K562 (cell line): ENCODE data around the gene PPP2R3B. TPM values are rescaled to one million over a fixed set of nuclear protein-coding genes. Genes with fewer than 3 reads are reported as not detected.

Experiments used
- ARHGAP35 ChIP-seq: fragments of 450-650 bp; IDR thresholded peaks from 2 replicates; pipeline ENCODE4 v1.6.1; 2018; ENCODE audit not compliant: partially characterized antibody
- ATF1 ChIP-seq, 2 experiments: fragments of 450-650 bp in 1 of 2; IDR thresholded peaks; 2 replicates each; pipeline ENCODE4 v1.6.1; 2016; ENCODE audit warnings: missing compliant biosample characterization in 1 of 2, missing genetic modification characterization in 1 of 2
- ATF3 ChIP-seq, 2 experiments: fragments of 450-650 bp in 1 of 2; sonication (generic) in 1 of 2; formaldehyde crosslinking in 1 of 2; IDR thresholded peaks in 1 of 2; conservative IDR thresholded peaks in 1 of 2; 2 replicates each; pipeline versions ENCODE4 v1.6.1 to v1.8.1; 2016 to 2023; ENCODE audit warnings: mild to moderate bottlenecking in 2 of 2, moderate library complexity in 2 of 2, inconsistent platforms in 1 of 2, missing genetic modification reagents in 1 of 2
- BHLHE40 ChIP-seq: IDR thresholded peaks from 2 replicates; pipeline ENCODE4 v1.6.1; 2011; ENCODE audit warnings: low read length, improper control_type of control experiment
- CREM ChIP-seq: IDR thresholded peaks from 2 replicates; pipeline ENCODE4 v1.6.1; 2014; ENCODE audit warnings: antibody characterized with exemption, low read depth
- DPF2 ChIP-seq: fragments of 450-650 bp; IDR thresholded peaks from 2 replicates; pipeline ENCODE4 v1.6.1; 2016
- FIP1L1 ChIP-seq: fragments of 200-400 bp; formaldehyde crosslinking; IDR thresholded peaks from 2 replicates; pipeline ENCODE4 v1.6.1; 2018; ENCODE audit warnings: mild to moderate bottlenecking, low read depth, low read length; ENCODE audit not compliant: poor library complexity, severe bottlenecking
- FOS ChIP-seq: IDR thresholded peaks from 3 replicates; pipeline ENCODE4 v1.6.1; 2011; ENCODE audit not compliant: insufficient read length; ENCODE audit errors: extremely low read depth
- FOXJ2 ChIP-seq: fragments of 200-800 bp; sonication (Bioruptor generic); IDR thresholded peaks from 2 replicates; pipeline ENCODE4 v1.6.1; 2016; ENCODE audit warnings: missing genetic modification characterization, missing compliant biosample characterization
- HMG20B ChIP-seq: fragments of 250-450 bp; sonication (Bioruptor Pico); IDR thresholded peaks from 2 replicates; pipeline ENCODE4 v1.5.0; 2021; ENCODE audit warnings: mild to moderate bottlenecking
- KDM4B ChIP-seq, 2 experiments: fragments of 450-650 bp in 1 of 2; sonication (generic) in 1 of 2; IDR thresholded peaks; 2 replicates each; pipeline ENCODE4 v1.6.1; 2016 to 2017; ENCODE audit warnings: borderline replicate concordance in 2 of 2, antibody characterized with exemption in 1 of 2, low read depth in 1 of 2, mild to moderate bottlenecking in 1 of 2
- KLF1 ChIP-seq: fragments of 450-650 bp; IDR thresholded peaks from 2 replicates; pipeline ENCODE4 v1.6.1; 2016; ENCODE audit warnings: missing genetic modification characterization, missing compliant biosample characterization
- MXI1 ChIP-seq: IDR thresholded peaks from 2 replicates; pipeline ENCODE4 v1.6.1; 2011; ENCODE audit warnings: low read depth, mild to moderate bottlenecking, improper control_type of control experiment, low read length
- NBN ChIP-seq: fragments of 450-650 bp; IDR thresholded peaks from 2 replicates; pipeline ENCODE4 v1.6.1; 2016; ENCODE audit warnings: low read depth, mild to moderate bottlenecking
- NR4A1 ChIP-seq, 2 experiments: fragments of 250-450 bp in 1 of 2; fragments of 450-650 bp in 1 of 2; sonication (Bioruptor Pico) in 1 of 2; IDR thresholded peaks; 2 replicates each; pipeline versions ENCODE4 v1.4.0 to v1.6.1; 2016 to 2020; ENCODE audit warnings: mild to moderate bottlenecking in 2 of 2, missing compliant biosample characterization in 1 of 2, missing genetic modification characterization in 1 of 2, moderate library complexity in 1 of 2
- U2AF2 ChIP-seq: fragments of 200-400 bp; formaldehyde crosslinking; optimal IDR thresholded peaks from 2 replicates; pipeline ENCODE3; 2017; ENCODE audit warnings: low read depth, mild to moderate bottlenecking, low read length
- ZBTB17 ChIP-seq: fragments of 450-650 bp; formaldehyde crosslinking; IDR thresholded peaks from 2 replicates; pipeline ENCODE4 v1.4.0; 2020; ENCODE audit warnings: mild to moderate bottlenecking
- ZBTB7A ChIP-seq: IDR thresholded peaks from 2 replicates; pipeline ENCODE4 v1.6.1; 2011; ENCODE audit warnings: low read depth, mild to moderate bottlenecking, low read length, moderate library complexity, borderline replicate concordance; ENCODE audit not compliant: control insufficient read depth
- ZNF146 ChIP-seq: IDR thresholded peaks from one replicate; pipeline ENCODE4 v1.6.1; 2018; ENCODE audit warnings: missing compliant biosample characterization; ENCODE audit not compliant: unreplicated experiment
- ZNF212 ChIP-seq: fragments of 450-650 bp; formaldehyde crosslinking; IDR thresholded peaks from 2 replicates; pipeline ENCODE4 v1.4.0; 2020; ENCODE audit warnings: mild to moderate bottlenecking
- ZNF239 ChIP-seq: fragments of 250-450 bp; sonication (Bioruptor Pico); IDR thresholded peaks from 2 replicates; pipeline ENCODE4 v1.4.0; 2020; ENCODE audit warnings: mild to moderate bottlenecking
- ZNF75A ChIP-seq: fragments of 450-650 bp; formaldehyde crosslinking; IDR thresholded peaks from 2 replicates; pipeline ENCODE4 v1.4.0; 2020; ENCODE audit warnings: mild to moderate bottlenecking
- ZNF76 ChIP-seq: fragments of 250-450 bp; sonication (Bioruptor Pico); IDR thresholded peaks from 2 replicates; pipeline ENCODE4 v1.4.0; 2020; ENCODE audit warnings: mild to moderate bottlenecking, moderate library complexity, borderline replicate concordance
- ZNF785 ChIP-seq: fragments of 250-450 bp; sonication (Bioruptor Pico); IDR thresholded peaks from 2 replicates; pipeline ENCODE4 v1.4.0; 2020; ENCODE audit warnings: mild to moderate bottlenecking
- polyA plus RNA-seq, 8 experiments: library from polyadenylated mRNA; depleted of rRNA in 4 of 8; stranded (reverse) in 5 of 8; unstranded in 3 of 8; fragments of >200 nt; fragmentation: Nextera tagmentation in 2 of 8; fragmentation: Illumina TruSeq in 1 of 8; extraction: Ambion mirVana in 2 of 8; extraction: Trizol in 1 of 8; gene quantifications; 2 replicates each; pipeline versions ENCODE4 v1.2.1 to v1.2.3, GENCODE V29; 2011 to 2014; ENCODE audit warnings: inconsistent platforms in 1 of 8, missing spikeins in 1 of 8
- total RNA-seq, 7 experiments: library from RNA; depleted of rRNA in 6 of 7; stranded (reverse); fragments of >200 nt in 6 of 7; fragmentation: Illumina TruSeq in 2 of 7; extraction: Trizol in 2 of 7; gene quantifications; 2 replicates each; pipeline versions ENCODE4 v1.2.1 to v1.2.3, GENCODE V29; 2011 to 2021; ENCODE audit warnings: low replicate concordance in 1 of 7
- TF ChIP-seq, protein P1 (sequence below), 2 experiments: IDR thresholded peaks; 2 replicates each; pipeline ENCODE4 v1.6.1; 2011; ENCODE audit warnings: borderline replicate concordance in 1 of 2, control low read depth in 1 of 2, low read depth in 1 of 2, low read length in 1 of 2, mild to moderate bottlenecking in 1 of 2, mixed read lengths in 1 of 2, moderate library complexity in 1 of 2; ENCODE audit not compliant: insufficient read depth in 1 of 2, insufficient read length in 1 of 2, poor library complexity in 1 of 2, severe bottlenecking in 1 of 2; ENCODE audit errors: extremely low read depth in 1 of 2
- TF ChIP-seq, protein P2 (sequence below): fragments of 450-650 bp; IDR thresholded peaks from 2 replicates; pipeline ENCODE4 v1.6.1; 2016

PPP2R3B gene
- total and polyA plus RNA-seq, 9 of the 15 experiments (the other 6 are each of a cell fraction or from before 2014, with no cell fraction given), result 0.04 to 18.2 (median 8.2) TPM; not detected in 1

DNA sequence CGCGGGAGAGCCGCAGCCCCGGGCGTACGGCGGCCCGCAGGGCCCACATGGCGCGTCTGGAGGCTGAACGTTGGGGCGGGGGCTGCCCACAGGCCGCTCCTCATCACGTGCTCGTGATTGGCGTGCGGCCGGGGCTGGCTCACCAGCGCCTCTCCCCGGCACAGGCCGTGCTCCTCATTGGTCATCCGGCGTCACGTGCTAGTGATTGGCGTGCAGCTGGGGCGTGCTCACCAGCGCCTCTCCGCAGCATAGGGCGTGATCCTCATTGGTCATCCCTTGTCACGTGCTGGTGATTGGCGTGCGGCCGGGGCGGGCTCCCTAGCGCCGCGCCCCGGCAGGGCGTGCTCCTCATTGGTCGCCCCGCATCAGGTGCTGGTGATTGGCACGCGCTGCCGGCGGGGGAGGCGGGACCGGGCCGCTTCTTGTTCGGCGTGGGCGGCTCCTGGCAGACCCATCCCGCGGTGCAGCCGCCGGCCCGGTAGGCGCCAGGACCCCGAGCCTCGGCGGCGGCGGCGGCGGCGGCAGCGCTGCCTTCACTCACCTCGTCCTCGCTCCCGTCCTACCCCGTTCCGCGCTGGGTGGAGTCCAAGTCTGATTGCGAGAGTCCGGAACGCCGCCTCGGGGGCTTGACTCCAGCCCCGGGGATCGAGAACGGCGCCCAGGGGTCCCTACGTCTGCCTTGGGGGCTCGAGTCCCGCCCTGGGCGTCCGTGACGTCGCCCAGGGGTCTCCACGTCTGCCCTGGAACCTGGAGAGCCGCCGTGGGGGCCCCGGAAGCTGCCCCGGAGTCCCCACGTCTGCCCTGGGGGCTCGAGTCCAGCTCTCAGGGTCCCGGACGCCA is 67.7 kb downstream of the PPP2R3B start, which contains the start of gene GTPBP6 (continued):
- TF ChIP-seq, protein P1, sequence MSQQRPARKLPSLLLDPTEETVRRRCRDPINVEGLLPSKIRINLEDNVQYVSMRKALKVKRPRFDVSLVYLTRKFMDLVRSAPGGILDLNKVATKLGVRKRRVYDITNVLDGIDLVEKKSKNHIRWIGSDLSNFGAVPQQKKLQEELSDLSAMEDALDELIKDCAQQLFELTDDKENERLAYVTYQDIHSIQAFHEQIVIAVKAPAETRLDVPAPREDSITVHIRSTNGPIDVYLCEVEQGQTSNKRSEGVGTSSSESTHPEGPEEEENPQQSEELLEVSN (IDR thresholded peaks at IDR 0.05; ENCODE audit: borderline replicate concordance in 1 of 2, extremely low read depth in 1 of 2, insufficient read depth in 1 of 2, insufficient read length in 1 of 2, low read depth in 1 of 2, low read length in 1 of 2, poor library complexity in 1 of 2, severe bottlenecking in 1 of 2), result peak in 1 of 2 experiments; percentile 5
- TF ChIP-seq ZBTB17 (CRISPR knock-in tag), result no peak
- peak; percentile 95 for TF ChIP-seq FOS
- no peak for TF ChIP-seq NBN
- TF ChIP-seq ATF3 (IDR thresholded peaks at IDR 0.05), result peak; percentile 83
- TF ChIP-seq ATF3 (CRISPR knock-in tag; conservative IDR thresholded peaks at IDR 0.05), result no peak
- TF ChIP-seq BHLHE40, result peak; percentile 99
- no peak for TF ChIP-seq ZNF146 (CRISPR knock-in tag)
- TF ChIP-seq U2AF2, result no peak
- no peak for TF ChIP-seq ZNF75A (CRISPR knock-in tag)
- no peak for TF ChIP-seq HMG20B (CRISPR knock-in tag)
- TF ChIP-seq ZBTB7A, result peak; percentile 40
- peak; percentile 24; the same call in 1 of the 2 replicates for TF ChIP-seq KLF1 (tag)
- TF ChIP-seq KDM4B (IDR thresholded peaks at IDR 0.05; ENCODE audit: borderline replicate concordance in 2 of 2, low read depth in 1 of 2), result peak in 1 of 2 experiments; percentile 65; a peak in 1 of 4 replicates
- no peak for TF ChIP-seq ZNF239 (CRISPR knock-in tag)
- TF ChIP-seq MXI1, result no peak
- no peak for TF ChIP-seq NR4A1 (CRISPR knock-in tag; IDR thresholded peaks at IDR 0.05)
- no peak for TF ChIP-seq NR4A1 (tag; IDR thresholded peaks at IDR 0.05)
- no peak for TF ChIP-seq DPF2
- TF ChIP-seq CREM, result 0 out of 2 replicates have a peak, but pooled peaks have one; percentile 33
- no peak for TF ChIP-seq ATF1 (CRISPR knock-in tag; IDR thresholded peaks at IDR 0.05)
- peak; percentile 76 for TF ChIP-seq ATF1 (tag; IDR thresholded peaks at IDR 0.05)
- TF ChIP-seq, protein P2, sequence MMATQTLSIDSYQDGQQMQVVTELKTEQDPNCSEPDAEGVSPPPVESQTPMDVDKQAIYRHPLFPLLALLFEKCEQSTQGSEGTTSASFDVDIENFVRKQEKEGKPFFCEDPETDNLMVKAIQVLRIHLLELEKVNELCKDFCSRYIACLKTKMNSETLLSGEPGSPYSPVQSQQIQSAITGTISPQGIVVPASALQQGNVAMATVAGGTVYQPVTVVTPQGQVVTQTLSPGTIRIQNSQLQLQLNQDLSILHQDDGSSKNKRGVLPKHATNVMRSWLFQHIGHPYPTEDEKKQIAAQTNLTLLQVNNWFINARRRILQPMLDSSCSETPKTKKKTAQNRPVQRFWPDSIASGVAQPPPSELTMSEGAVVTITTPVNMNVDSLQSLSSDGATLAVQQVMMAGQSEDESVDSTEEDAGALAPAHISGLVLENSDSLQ, result peak; percentile 100
- TF ChIP-seq ZNF212, result no peak
- TF ChIP-seq FIP1L1, result peak; percentile 77
- no peak for TF ChIP-seq FOXJ2
- TF ChIP-seq ZNF76 (CRISPR knock-in tag), result no peak
- TF ChIP-seq ZNF785, result no peak
- TF ChIP-seq ARHGAP35, result no peak
